H1 (cell line): ENCODE data around the gene ZSWIM4.

Source experiments
- MAFK ChIP-seq: IDR thresholded peaks from 2 replicates; pipeline ENCODE4 v1.6.1; 2012; ENCODE audit warnings: low read depth, mild to moderate bottlenecking, improper control_type of control experiment, low read length
- SRF ChIP-seq: IDR thresholded peaks from 2 replicates; pipeline ENCODE4 v1.6.1; 2011; ENCODE audit warnings: mild to moderate bottlenecking, low read depth, low read length, moderate library complexity

DNA sequence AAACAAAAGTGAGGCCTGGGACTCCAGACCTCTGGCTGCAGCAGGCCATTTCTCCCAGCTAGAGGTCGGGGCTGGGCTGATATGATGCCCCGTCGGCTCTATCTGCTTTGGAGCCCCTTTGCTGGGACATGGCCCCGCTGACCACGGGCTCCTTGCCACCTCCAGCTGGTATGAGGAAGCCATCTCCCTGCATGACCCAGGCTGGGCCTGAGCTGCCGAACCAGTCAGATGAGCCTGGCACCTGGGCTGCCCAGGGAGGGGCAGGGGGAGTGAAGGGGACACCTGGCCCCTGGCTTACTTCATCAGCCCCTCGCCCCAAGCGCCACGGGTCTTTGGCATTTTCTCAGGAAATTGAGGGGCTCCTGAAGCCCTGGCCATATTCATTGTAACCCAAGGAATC is 7.8 kb downstream of the ZSWIM4 start:
- TF ChIP-seq SRF (no peak), MAFK (no peak)
